SIG-M5 treated with dmso at 0.1 percent for 504 hours (cell line): ENCODE results near the gene TAF11L11.
"Not testable (repeated sequence)": the region's sequence is repeated elsewhere in the genome, so short reads cannot be mapped to it uniquely, and the experiment has no call there.

Experiments
- DNase-seq: peaks from one replicate; lab custom pipeline; 2025; ENCODE audit not compliant: unreplicated experiment; lab: John Stamatoyannopoulos, UW

TAF11L11 gene

GRCh38 chr5:17603880-17604279 lies at the start of gene TAF11L11:
Gene TAF11L11 (plus strand): TSS chr5:17604183.
- not testable (repeated sequence) for DNase-seq

DNA sequence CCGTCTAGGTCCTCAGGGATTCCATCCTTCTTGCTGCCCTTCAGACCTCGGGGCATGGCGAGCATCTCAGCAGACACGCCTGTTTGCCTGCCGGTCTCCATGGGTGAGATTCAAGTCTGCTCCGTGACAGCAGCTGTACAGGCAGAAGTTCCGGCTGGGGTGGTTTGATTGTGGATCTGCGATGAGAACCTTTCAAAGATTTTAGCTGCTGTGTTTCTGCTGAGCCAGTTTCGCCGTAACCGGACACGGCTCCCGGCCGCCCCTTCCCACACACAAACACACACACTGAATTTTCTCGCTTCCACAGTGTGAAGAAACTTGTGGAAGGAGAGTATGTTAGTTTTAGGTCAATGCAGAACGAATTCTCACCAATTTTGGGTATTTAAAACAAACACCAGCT lies 18.3 kb upstream of the TAF11L11 start, which contains the start of gene TAF11L7:
TAF11L7 (minus strand) TSS at position 101 of the 400 bp plus-strand sequence.
- DNase-seq, result not testable (repeated sequence)

GRCh38 chr5:17590860-17591259 lies 13.1 kb upstream of the TAF11L11 start, which contains the start of gene TAF11L8:
Gene TAF11L8 (minus strand): TSS chr5:17590960.
- not testable (repeated sequence) for DNase-seq

- not testable (repeated sequence) for DNase-seq
These were observed 9.7 kb upstream of the TAF11L11 start, which contains the start of gene TAF11L9 for GRCh38 chr5:17594255-17594654. Gene TAF11L9 (minus strand): TSS chr5:17594394.

DNA sequence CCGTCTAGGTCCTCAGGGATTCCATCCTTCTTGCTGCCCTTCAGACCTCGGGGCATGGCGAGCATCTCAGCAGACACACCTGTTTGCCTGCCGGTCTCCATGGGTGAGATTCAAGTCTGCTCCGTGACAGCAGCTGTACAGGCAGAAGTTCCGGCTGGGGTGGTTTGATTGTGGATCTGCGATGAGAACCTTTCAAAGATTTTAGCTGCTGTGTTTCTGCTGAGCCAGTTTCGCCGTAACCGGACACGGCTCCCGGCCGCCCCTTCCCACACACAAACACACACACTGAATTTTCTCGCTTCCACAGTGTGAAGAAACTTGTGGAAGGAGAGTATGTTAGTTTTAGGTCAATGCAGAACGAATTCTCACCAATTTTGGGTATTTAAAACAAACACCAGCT lies 6.3 kb upstream of the TAF11L11 start, which contains the start of gene TAF11L10:
TAF11L10 (minus strand) TSS at position 101 of the 400 bp plus-strand sequence.
- not testable (repeated sequence) for DNase-seq

DNA sequence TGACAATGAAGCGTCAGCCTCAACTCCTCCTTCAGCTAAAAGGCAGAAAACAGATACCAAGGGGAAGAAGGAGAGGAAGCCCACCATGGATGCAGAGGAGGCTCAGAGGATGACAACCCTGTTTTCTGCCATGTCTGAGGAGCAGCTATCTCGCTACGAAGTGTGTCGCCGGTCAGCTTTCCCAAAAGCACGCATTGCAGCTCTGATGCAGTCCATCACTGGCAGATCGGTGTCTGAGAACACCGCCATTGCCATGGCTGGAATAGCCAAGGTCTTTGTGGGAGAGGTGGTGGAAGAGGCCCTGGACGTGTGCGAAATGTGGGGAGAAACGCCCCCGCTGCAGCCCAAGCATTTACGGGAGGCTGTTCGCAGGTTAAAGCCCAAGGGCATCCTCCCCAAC lies 968 bp downstream of the TAF11L11 start:
- no peak for DNase-seq

- DNase-seq, result not testable (repeated sequence)
These were observed 3.5 kb downstream of the TAF11L11 start for GRCh38 chr5:17607461-17607860.

DNA sequence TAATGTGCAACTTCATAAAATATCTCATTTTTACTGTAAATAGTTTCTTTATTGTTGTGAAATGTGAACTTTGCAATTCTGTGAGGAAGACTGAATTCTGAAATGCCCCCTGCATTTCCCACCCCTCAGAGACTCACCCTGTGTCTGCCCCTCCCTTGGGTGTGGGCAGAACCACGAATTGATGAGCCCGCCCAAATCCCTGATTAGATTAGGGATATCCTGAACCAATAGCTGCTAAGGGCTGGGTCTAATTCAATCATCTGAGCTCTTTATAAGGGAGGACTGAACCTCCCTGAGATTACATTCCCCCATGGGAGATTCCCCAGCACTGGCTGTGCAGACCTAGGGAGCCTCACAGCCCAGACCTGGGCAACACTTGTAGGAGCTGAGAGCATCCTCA lies 6.1 kb downstream of the TAF11L11 start, which contains the start of gene TAF11L12:
TAF11L12 (plus strand) TSS at position 301 of the 400 bp plus-strand sequence.
- DNase-seq, result not testable (repeated sequence)

GRCh38 chr5:17614872-17615605 lies 11.1 kb downstream of the TAF11L11 start:
- DNase-seq, result no peak

GRCh38 chr5:17619354-17619753 lies 15.4 kb downstream of the TAF11L11 start:
- DNase-seq, result no peak

GRCh38 chr5:17620627-17621026 lies 16.6 kb downstream of the TAF11L11 start:
- no peak for DNase-seq

- no peak for DNase-seq
These were observed 21.7 kb downstream of the TAF11L11 start for GRCh38 chr5:17625686-17626085.

DNA sequence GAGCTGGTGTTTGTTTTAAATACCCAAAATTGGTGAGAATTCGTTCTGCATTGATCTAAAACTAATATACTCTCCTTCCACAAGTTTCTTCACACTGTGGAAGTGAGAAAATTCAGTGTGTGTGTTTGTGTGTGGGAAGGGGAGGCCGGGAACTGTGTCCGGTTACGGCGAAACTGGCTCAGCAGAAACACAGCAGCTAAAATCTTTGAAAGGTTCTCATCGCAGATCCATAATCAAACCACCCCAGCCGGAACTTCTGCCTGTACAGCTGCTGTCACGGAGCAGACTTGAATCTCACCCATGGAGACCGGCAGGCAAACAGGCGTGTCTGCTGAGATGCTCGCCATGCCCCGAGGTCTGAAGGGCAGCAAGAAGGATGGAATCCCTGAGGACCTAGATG lies 27.8 kb downstream of the TAF11L11 start, which contains the start of gene TAF11L13:
TAF11L13 (plus strand) TSS at position 301 of the 400 bp plus-strand sequence.
- DNase-seq, result not testable (repeated sequence)

DNA sequence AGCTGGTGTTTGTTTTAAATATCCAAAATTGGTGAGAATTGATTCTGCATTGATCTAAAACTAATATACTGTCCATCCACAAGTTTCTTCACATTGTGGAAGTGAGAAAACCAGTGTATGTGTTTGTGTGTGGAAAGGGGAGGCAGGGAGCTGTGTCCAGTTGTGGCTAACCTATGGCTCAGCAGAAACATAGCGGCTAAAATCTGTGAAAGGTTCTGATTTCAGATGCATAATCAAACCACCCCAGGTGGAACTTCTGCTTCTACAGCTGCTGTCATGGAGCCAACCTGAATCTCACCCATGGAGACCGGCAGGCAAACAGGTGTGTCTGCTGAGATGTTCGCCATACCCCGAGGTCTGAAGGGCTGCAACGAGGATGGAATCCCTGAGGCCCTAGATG lies 30.2 kb downstream of the TAF11L11 start, which contains the start of gene TAF11L14:
TAF11L14 (plus strand) TSS at position 301 of the 400 bp plus-strand sequence.
- DNase-seq, result no peak

DNA sequence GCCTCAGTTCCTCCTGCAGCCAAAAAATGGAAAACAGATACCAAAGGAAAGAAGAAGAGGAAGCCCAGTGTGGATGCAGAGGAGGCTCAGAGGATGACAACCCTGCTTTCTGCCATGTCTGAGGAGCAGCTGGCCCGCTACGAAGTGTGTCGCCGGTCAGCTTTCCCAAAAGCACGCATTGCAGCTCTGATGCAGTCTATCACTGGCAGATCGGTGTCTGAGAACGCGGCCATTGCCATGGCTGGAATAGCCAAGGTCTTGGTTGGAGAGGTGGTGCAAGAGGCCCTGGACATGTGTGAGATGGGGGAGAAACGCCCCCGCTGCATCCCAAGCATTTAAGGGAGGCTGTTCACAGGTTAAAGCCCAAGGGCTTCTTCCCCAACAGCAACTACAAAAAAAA lies 45.2 kb downstream of the TAF11L11 start:
- not testable (repeated sequence) for DNase-seq

- not testable (repeated sequence) for DNase-seq
These were observed 51.3 kb downstream of the TAF11L11 start for GRCh38 chr5:17655201-17655759.
